Measurements from ENCODE around the gene DLK2.
A peak's percentile ranks its signal among the peaks of the same experiment; 100 is the strongest.
"Not testable (repeated sequence)": the region's sequence is repeated elsewhere in the genome, so short reads cannot be mapped to it uniquely, and the experiment has no call there.

DLK2 gene

DNA sequence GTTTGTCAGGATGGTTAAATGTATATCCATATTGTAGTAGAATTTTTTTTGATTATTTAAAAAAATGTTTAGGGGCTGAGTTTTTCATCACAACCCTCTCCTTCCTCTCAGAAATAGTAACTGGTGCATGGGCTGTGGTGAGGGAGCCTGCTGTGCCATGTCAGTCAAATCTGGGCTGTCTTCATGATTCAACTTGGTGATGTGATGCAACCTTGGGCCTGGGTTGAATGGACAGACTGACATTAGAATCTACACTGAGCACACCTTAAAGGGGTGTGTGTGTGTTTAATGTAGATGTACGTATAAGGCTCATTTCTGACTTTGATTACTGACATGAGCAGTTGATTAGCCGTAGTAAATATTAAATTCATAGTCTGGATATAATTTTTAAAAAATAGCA, 25.7 kb upstream of the DLK2 start:
- no peak for DNase-seq

DNA sequence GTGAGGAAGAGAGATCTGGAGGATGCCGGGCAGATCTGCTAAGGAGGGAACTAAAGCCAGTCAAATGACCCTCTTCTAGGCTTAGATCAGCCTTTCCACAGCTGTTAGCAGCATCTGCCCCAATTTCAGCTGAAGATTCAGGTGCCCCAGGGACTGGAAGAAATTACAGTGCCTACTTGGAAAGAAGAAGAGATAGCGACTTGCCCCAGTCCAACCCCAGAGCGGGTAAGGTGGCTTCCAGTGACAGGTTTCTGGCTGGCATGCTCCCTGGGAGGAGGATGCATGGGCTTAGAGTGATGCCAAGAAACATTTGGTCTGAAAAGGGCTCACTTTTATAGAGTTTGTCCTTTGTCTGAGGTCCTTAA, 22.6 kb upstream of the DLK2 start:
- DNase-seq: no peak

DNA sequence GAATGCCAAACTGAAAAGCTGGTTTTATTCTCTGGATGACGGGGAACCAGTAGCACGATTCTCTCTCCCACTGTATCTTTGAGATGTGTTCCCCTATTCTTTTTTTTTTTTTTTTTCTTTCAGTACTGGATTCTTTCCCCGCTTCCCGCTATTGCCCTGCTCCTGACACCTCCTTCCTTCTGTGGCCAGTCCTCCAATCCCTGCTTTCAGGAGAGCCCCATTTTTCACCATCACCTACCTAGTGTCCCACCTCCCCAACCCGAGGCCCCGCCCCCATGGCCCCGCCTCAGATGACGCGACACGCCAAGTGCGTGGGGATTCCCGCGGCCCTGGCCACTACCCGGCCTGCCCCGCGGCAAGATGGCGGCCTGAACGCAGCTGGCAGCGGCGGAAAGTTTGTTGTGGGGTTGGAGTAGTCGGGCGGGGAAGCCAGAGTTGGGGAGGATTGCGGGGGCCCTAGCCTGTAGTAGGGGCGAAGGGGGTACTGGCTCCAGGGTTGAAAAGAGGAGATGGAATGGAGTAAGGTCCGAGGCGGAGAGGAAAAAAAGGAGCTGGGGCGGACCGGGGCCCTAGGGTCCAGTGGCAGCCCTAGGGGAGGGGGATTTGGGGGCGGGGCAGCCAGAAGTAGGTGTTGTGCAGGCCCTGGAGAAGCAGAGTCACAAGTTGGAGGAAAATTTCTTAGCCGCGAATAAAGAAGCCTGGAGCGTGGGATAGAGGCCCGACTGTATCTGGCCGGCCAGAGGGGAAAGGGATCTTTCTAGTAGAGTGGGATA, 22.1 kb upstream of the DLK2 start, which contains the start of gene TJAP1:
Gene TJAP1, plus strand, starts transcription at position 336 of the 773 bp plus-strand sequence. CDS start 21,432 bp downstream, outside the sequence.
- peak; percentile 94 for DNase-seq

DNA sequence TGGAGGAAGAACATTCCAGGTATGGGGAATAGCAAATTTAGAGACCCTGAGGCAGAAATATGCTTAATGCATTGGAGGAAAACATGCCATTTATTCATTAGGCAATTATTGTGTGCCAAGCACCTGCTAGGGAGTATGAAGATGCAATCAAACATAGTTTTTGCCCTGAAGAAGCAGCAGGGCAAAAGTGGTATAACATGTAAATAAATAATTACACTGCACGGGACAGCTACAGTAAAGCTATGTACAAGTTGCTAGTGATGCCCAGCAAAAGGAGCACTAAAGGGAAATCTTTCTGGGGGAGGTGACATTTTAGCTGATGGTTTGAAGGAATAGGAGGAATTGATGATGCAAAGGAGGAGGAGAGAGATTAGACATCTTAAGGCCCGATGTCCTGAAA, 21.4 kb upstream of the DLK2 start:
- no peak for DNase-seq

DNA sequence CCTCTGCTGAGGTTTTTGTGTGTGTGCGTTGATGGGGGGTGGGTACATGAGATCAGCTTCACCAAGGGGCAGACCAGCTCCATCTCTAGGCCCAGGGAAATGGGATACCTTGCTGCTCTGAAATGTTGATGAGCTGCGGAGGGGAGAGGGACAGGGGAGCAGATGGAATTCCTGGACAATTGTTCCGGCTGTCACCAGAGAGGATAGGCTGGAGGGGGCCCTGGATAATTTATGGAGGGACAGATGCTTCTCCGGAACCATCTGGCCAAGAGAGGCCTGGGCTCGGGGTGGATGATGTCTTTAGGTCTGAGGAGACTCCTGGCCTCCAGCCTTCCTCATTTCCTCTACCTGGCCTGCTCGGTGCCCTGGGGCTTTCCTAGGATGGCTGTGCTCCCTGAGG, 20.2 kb upstream of the DLK2 start:
- no peak for DNase-seq

DNA sequence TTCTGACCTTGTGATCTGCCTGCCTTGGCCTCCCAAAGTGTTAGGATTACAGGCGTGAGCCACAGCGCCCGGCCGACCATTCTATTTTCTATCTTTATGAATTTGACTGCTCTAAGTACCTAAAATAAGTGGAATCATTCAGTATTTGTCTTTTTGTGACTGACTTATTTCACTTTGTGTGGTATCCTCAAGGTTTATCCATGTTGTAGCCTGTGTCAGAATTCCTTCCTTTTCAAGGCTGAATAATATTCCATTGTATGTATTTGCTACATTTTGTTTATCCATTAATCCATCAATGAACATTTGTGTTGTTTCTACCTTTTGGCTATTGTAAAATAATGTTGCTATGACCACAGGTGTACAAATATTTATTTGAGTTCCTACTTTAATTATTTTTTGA, 17.2 kb upstream of the DLK2 start:
- no peak for DNase-seq

DNA sequence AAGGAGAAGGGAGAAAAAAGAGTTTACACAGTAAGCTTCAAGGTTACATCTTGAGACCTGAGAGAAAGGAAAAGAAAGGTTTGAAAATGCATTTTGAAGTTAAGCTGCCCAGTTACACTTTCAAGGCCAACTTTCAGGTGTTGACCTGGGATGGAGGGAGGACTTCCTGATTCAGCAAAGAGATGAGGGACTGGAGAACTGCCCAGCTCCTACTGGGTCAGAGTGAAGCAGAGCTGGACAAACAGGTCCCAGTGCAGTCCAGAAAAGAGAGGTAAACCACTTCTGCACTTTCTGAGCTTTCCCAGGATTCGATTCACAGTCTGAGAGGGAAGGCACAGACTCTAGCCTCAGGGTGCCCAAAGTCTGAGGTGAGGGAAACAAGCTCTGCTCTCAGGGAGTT, 16.1 kb upstream of the DLK2 start:
- no peak for DNase-seq

DNA sequence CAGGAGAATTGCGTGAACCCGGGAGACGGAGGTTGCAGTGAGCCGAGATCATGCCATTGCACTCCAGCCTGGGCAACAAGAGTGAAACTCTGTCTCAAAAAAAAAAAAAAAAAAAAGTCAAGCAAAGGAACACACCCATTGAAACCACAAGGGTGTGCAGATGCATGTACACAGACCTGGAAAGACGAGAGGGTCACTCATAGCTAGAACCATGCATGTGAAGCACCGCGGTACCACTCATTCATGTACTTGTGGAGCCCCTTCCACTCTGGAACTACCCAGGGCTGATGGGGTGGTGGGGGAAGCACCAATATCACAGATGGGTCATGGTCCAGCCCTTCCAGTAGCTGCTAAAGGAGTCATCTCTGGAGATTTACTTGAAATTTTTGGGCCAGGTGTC, 14.6 kb upstream of the DLK2 start:
- DNase-seq: no peak

DNA sequence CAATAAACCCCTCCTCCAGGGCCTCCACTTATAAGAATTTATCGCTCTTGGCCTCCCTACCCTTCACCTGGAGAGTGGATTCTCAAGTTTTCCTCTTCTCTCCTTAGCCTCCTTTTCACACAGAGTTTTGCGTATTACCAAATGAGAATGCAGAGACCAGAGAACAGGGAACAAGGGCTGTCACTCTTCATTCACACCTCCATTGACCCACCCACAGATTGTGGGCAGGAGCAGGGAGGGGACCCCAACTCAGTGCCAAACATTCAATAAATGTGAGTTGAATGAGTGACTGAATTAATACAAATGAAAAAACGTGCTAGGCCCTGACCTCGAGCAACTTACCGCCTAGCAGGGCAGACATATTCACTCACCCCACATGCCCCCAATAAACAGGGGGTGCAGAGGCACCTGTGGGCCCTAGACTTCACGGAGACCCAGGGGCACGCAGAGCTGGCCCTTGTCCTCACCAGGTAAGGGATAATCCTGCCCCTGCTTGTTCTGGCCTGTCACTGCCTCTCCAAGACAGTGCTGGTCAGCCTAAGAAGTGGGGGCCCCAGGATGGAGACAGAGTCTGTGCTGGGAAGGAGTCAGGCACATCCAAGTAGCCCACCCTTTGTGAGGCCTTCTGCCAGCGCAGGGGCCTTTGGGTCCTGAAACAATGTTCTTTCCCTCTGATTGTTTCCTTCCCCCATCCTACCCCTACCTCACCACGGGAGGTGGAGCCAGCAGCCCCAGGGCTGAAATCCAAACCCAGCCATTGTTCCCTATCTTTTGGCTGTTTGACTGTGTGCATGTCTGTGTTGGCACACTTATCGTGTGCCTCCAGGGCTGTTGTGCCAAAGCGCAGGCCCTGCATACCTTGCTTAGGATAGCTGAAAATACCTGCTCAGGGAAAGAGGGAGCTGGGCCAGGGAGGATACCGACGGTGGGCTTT, 13.7 kb upstream of the DLK2 start:
- DNase-seq: peak; percentile 32

DNA sequence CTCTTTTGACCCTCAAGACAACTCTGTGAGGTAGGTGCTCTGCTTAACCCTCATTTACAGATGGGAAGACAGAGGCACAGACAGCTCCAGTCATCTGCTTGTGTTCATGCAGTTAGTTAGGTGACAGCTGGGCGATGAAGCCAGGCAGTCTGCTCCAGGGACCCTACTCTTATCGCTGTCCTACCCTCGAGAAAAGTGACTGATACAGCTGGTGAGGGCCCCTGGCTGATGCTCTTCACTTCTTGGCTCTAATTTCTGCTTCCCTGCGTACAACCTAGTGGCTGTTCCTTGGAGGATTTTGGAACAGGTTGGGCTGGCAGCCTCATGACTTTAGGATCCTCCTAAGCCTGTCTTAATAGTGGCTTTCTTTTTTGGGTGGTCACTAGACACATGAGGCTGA, 12.9 kb upstream of the DLK2 start:
- no peak for DNase-seq

DNA sequence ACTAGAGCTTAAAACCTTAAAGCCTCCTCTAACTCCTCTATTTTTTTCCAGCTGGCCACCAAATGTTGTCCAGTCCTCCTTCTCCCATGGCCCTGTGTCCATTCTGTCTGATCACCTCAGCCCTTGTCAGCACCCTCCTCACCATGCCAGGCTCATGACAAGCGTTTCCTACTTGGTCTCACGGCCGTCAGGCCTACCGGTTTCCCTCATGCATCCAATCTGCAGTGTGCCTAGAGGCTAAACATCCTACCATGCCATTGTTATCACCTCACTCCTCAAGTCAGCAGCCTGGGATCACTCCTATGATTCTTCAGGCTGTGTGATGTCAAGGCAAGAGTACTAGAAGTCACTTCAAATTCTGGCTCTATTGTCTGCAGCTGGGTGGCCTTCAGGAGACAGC, 12.4 kb upstream of the DLK2 start:
- no peak for DNase-seq

DNA sequence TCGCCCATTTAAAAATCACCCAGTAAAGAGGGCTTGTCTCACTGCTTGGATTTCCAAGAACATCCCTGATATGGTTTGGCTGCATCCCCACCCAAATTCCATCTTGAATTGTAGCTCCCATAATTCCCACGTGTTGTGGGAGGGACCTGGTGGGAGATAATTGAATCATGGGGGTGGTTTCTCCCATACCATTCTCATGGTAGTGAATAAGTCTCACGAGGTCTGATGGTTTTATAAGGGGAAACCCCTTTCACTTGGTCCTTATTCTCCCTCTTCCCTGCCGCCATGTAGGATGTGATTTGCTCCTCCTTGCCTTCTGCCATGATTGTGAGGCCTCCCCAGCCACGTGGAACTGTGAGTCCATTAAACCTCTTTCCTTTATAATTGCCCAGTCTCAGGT, 11.9 kb upstream of the DLK2 start:
- DNase-seq: not testable (repeated sequence)

DNA sequence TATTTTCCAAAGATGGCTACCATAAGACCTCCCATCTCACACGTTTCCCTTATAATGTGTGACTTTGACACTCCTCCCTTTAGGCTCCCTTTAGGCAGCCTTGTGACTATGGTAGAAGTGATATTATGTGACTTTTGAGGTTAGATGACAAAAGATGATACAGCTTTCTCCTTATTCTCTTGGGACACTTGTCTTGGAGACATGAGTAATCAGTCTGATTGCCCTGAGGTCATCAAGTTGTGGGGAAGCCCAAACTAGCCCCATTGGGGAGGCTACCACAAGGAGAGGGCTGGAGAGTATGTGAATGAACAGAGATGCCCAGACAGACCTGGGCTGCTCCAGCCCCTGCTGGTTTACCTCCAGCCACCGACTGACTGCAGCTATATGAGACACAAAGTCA, 10.6 kb upstream of the DLK2 start:
- no peak for DNase-seq

DNA sequence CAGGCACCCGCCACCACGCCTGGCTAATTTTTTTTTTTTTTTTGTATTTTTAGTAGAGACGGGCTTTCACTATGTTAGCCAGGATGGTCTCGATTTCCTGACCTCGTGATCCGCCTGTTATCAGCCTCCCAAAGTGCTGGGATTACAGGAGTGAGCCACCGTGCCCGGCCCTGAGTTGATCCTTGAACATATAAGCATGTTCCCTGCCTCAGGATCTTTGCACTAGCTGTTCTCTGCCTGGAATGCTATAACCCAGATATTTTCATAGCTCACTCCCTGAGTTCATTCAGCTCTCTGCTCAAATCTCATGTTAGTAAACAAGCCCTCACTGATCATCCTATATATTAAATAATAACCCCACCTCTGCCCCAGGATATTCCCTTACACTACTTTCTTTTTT, 9.0 kb upstream of the DLK2 start:
- DNase-seq: no peak

DNA sequence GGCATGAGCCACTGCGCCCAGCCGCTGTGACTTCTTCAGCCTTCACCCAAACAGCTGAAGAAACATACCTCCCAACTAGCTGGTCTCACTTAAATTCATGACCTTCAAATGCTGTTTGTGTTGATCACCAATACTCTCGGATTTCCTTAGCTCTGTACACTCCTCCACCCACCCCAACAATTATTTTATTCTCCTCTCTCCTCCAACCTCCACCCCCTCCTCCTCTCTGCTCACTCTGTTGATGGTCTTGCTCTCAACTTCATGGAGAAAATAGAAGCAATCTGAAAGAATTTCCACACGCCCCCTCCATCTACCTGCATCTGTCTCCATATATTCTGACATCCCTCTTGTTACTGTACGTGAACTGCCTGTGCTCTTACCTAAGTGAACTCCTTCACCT, 6.6 kb upstream of the DLK2 start:
- DNase-seq: no peak

DNA sequence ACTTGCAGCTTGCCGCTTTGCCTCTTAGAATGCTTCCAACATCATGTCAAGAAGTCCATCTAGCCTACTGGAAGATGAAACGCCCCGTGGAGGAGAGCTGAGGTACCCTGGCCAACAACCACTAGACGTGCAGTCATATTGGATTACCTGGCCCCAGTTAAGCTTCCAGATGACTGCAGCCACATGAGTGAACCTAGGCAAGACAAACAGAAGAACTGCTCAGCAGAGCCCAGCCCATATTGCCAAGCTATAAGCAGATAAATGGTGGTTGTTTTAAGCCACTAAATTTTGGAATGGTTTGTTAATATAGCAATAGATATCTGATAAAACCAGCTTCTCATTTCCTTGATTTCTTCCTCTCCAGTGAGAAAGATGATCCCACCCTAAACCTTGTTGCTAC, 4.7 kb upstream of the DLK2 start:
- DNase-seq: no peak

DNA sequence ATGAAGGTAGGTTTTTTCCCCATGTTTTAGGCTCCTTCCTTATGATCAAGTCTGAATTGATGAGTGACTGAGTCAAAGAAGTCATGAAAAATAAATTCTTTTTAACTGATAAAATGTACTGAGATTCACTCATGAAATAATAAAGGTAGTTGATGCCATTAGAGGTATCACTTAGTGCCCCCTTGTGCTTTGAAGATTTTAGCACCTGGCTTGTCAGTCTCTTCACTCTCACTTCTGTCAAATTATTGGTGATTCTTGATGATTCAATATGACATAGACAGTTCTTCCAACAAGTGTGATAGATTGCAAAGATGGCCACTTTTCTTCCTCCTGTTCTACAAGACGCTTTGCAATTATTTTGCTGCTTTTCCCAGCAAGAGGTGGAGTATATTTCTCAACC, 4.2 kb upstream of the DLK2 start:
- DNase-seq: no peak

DNA sequence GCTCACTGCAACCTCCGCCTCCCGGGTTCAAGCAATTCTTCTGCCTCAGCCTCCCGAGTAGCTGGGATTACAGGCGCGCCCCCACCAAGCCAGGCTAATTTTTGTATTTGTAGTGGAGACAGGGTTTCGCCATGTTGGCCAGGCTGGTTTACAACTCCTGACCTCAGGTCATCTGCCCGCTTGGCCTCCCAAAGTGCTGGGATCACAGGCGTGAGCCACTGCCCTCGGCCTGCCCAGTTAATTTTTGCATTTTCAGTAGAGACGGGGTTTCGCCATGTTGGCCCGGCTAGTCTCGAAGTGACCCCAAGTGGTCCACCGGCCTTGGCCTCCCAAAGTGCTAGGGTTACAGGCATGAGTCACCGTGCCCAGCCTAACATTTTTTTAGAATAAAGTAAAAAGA, 2.8 kb upstream of the DLK2 start:
- DNase-seq: not testable (repeated sequence)

DNA sequence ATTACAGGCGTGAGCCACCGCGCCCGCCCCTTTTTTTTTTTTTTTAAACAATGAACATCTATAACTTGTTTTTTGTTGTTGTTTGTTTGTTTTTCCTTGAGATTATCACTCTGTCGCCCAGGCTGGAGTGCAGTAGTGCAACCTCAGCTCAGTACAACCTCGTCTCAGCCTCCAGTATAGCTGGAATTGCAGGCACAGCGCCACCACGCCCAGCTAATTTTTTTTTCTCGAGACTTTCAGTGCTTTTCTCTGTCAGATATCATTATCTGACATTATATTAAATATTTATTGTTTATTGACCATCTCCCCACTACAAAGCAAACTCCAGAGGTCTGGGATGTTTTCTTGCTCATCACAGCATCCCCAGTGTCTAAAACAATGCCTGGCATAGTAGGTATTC, 2.3 kb upstream of the DLK2 start:
- DNase-seq: no peak

DNA sequence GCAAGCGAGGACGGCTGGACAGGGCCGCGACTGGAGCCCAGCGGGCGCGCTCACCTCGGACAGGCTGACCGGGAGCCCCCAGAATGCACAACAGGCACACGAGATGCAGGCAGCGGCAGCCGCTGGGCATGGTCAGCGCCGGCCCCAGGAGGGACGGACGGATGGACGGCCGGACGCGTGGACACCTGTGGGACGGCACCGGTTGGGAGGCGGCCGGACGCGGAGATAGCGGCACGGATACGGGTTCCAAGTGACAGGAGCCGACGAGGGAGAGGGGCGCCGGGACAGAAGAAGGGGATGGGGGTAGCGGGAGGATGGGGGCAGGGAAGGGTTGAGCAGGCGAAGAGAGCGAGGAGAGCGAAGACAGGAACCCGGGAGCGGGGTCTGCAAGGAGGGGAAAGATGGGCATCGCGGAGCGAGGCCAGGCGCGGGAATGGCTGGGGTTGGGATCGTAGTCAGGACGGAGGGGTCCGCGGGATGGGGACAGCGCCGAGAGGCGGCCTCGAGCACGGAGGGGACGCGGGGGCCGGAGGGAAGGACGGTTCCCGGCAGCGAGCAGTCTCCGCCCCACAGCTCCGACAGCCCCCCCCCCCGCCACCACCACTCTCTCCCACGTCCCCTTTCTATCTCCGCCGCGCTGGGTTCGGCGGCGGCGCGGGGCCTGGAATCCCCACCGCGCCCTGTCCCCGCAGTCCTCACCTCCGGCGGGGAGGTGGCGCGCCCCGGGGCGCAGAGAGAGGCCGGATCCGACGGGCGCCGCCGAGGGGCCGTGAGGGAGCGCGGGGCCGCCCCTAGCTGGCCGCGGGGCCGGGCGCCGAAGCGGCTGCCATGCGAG, 435 bp downstream of the DLK2 start:
- DNase-seq: peak; percentile 45

DNA sequence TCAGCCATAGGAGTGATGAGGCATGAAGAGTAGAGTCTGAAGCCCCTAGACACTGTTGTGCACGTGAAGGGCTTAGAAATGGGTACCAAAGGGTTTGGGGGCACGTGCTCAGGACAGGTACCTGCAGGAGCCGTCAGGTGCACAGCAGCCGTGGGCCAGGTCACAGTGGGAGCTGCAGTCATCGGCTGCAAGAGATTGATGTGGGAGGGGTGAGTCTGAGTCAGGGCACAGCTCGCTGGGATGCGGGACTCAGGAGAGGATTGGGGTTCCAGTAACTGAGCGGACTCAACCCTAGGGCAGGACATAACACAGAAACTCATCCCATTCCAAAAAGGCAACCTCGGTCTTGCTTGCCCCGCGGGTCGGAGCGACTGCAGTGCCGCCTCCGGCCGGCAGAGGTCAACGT, 1.1 kb downstream of the DLK2 start:
- DNase-seq: peak; percentile 70

DNA sequence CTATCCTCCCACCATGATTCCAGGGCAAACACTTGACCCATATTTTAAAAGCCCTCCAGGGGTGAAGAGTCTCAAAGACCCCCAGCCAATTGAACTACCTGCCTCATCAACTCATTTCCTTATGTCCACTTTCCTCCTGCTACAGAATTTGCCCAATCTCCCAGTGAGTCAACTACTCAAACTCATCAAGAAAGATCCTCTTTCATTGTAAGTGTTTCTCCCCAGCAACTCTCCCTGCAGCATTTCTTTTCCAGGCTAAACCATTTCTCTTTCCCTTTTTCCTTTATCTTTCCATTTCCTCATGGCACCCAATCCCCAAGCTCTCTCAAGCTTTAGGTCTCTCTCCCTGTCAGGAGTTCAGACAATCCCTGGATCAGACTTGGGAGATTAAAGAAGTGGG, 1.5 kb downstream of the DLK2 start:
- DNase-seq: no peak

DNA sequence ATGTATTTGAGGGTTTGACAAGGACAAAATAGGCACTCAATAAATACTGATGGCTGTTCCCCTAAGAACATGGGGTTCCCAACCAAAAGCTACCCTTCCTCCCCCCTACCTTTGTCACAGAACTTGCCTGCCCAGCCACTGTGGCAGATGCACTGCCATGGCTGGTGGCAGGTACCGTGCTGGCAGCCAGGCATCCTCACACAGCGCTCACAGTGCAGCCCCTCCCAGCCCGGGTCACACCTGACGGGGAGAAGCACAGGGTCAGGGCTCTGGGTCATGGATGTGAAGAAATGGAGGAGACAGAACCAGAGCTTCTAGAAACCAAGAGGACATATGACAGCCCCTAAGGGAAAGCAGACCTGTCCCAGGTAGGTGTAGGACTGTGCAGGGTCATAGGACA, 2.5 kb downstream of the DLK2 start:
- no peak for DNase-seq

All from NCI-H345 (cell line).